ENCODE data around the gene CAVIN3.

Gene CAVIN3, protein sequence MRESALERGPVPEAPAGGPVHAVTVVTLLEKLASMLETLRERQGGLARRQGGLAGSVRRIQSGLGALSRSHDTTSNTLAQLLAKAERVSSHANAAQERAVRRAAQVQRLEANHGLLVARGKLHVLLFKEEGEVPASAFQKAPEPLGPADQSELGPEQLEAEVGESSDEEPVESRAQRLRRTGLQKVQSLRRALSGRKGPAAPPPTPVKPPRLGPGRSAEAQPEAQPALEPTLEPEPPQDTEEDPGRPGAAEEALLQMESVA

DNA sequence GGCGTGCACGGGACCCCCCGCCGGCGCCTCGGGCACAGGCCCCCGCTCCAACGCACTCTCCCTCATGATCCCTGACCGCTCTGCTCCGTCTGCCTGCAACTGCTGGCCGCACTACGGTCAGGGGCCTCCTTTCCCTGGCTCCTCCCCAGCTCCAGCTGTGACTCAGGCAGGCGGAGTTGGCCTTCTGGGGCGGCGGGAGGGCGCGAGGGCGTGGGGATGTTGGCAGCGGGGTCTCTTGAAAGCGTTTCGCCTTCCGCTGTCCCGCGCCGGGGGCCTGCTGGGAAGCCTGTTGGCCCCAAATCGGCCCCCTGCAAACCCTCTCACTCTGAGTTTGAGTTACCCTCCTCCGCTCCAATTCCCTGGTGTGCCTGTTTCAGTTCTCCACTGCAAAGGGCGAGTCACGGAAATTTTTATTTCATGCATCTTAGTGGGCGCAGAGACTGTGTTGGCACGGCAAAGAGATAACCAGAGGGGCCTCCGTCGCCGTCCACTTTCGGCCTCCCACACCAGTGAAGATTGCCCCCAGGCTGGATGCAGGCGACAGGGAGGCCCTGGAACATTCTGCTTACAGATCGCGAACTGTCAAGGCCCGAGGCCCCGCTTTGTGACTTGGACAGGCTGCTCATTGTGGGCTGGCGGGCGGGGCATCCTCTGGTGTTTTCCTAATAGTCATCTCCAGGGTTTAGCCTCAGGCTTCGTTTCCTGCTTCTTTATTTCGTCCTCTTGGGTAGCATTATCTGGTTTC lies at the start of gene CAVIN3:
TSS of gene CAVIN3 (minus strand) at position 91 of the 745 bp plus-strand sequence. CDS start at position 66, 25 bp downstream.
- in situ Hi-C loops (cut with MboI; ENCODE audit: low sequenced_read_pairs, unreplicated experiment) = loop anchor here (25.0 kb wide), 1 partner anchor 308 kb away; the partner anchor contains the start of gene OR56A4
- TF ChIP-seq, protein P1, sequence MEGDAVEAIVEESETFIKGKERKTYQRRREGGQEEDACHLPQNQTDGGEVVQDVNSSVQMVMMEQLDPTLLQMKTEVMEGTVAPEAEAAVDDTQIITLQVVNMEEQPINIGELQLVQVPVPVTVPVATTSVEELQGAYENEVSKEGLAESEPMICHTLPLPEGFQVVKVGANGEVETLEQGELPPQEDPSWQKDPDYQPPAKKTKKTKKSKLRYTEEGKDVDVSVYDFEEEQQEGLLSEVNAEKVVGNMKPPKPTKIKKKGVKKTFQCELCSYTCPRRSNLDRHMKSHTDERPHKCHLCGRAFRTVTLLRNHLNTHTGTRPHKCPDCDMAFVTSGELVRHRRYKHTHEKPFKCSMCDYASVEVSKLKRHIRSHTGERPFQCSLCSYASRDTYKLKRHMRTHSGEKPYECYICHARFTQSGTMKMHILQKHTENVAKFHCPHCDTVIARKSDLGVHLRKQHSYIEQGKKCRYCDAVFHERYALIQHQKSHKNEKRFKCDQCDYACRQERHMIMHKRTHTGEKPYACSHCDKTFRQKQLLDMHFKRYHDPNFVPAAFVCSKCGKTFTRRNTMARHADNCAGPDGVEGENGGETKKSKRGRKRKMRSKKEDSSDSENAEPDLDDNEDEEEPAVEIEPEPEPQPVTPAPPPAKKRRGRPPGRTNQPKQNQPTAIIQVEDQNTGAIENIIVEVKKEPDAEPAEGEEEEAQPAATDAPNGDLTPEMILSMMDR (IDR thresholded peaks at IDR 0.05; ENCODE audit: borderline replicate concordance, control extremely low read depth, extremely low read depth, insufficient read depth, missing control alignments) = no peak
- peak; percentile 65 for DNase-seq (ENCODE audit: low spot score)

DNA sequence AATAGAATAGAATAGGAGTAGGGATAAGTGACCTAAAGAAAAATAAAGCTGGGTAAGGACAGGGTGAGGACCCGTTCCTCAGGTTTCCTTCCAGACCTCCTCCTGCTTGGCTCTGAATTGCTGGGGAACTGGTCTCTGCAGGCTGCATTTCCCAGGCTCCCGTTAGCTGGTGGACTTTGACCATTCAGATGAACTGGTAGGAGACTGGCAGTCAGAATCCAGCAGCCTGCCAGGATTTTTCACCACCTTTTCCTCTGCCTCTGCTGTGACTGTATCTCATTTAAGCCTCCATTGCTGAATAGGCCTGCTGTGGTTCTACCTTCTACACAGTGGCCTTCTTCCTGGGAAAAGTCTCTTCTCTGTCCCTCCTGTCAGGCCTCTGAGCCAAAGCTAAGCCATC lies 45.4 kb upstream of the CAVIN3 start:
- in situ Hi-C loops (cut with MboI; ENCODE audit: low sequenced_read_pairs, unreplicated experiment) = no loop called here
- DNase-seq (ENCODE audit: low spot score) = no peak

DNA sequence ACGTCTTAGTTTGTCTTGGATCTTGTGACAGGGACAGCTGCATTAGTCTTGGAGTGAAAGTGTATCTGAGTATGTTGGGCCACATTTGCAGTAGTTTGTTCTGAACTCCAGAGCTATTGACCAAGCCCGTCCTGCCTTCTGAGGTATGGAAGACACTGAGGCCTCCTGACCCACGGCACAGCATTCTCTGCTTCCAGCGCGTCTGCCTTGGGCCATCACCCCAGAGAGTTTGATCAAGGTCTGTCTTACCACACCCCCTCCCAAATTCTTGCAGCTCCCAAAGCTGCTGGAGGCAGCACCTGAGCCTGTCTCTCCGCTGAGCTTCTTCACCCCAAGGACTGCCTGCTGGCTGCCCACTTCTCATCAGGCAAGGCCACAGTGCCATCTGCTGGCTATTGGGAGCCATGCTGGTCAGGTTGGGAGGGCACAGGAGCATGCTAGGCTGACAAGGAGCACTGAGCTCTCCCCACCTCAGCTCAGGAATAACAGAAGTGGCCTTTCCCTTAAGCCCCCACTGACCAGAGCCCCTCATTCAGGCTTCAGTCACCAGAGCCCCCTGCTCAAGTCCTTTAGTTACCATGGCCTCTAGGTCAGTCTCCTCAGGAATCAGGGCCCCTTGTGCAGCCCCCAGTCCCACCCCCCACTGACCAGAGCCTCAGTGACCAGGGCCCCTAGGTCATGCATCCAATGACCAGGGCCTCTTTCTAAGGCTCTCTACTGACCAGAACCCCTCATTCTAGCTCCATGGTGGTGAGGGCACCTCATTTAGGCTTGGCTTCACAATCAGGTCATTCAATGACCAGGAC lies 42.8 kb upstream of the CAVIN3 start:
- in situ Hi-C loops (cut with MboI; ENCODE audit: low sequenced_read_pairs, unreplicated experiment) = no loop called here
- DNase-seq (ENCODE audit: low spot score) = peak; percentile 77
- TF ChIP-seq, protein P1 (IDR thresholded peaks at IDR 0.05; ENCODE audit: borderline replicate concordance, control extremely low read depth, extremely low read depth, insufficient read depth, missing control alignments) = peak; percentile 97

More for the DNA sequence above, 45.4 kb upstream of the CAVIN3 start:
- TF ChIP-seq, protein P1 (IDR thresholded peaks at IDR 0.05; ENCODE audit: borderline replicate concordance, control extremely low read depth, extremely low read depth, insufficient read depth, missing control alignments) = no peak

DNA sequence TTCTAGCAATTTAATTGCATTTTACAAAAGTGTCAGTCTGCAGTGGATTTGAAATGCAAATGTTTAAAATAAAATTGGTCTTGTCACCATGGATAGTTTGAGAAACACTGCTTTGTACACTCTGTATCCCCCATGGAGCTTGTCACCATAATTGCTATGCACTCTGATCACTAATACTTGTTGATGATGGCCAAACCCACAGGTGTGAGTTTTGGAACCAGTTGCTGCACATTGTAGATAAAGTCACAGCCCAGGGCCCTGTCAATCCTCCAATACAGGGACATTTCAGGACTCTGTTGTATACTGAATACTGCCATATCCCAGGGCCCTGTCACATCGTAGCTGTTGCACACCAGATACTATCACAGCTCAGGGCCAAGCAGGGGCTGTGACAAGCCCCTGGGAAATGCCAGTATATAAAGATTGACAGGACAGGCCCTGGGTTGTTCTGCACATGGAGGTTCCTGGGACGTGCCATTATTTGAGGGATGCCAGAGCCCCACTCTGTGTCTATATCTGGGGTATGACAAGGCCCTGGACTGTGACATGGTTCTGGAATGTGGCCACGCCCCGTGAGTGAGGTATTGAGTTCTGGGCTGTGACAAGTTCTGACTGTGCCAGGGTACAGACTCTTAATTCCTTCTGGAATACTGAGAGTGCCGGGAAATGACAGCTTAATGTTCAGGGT lies 42.0 kb upstream of the CAVIN3 start:
- TF ChIP-seq, protein P1 (IDR thresholded peaks at IDR 0.05; ENCODE audit: borderline replicate concordance, control extremely low read depth, extremely low read depth, insufficient read depth, missing control alignments) = no peak
- in situ Hi-C loops (cut with MboI; ENCODE audit: low sequenced_read_pairs, unreplicated experiment) = no loop called here
- no peak for DNase-seq (ENCODE audit: low spot score)

DNA sequence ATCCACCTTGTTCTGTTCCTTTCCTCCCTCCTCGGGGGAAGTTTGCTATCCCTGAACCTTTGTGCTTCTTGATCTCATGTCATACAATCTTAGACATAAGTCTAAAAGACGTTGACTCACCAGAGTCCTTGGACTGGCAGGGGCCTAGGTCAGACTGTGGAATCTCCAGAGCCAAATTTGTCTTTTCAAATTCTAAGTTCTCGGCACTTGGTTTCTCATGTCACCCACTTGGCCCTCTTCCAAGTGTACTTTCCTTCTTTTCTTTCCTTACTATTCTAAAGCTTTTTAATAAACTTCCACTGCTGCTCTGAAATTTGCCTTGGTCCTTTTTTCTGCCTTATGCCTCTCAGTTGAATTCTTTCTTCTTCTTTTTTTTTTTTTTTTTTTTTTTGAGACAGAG lies 39.9 kb upstream of the CAVIN3 start:
- TF ChIP-seq, protein P1 (IDR thresholded peaks at IDR 0.05; ENCODE audit: borderline replicate concordance, control extremely low read depth, extremely low read depth, insufficient read depth, missing control alignments) = no peak
- in situ Hi-C loops (cut with MboI; ENCODE audit: low sequenced_read_pairs, unreplicated experiment) = no loop called here
- no peak for DNase-seq (ENCODE audit: low spot score)

DNA sequence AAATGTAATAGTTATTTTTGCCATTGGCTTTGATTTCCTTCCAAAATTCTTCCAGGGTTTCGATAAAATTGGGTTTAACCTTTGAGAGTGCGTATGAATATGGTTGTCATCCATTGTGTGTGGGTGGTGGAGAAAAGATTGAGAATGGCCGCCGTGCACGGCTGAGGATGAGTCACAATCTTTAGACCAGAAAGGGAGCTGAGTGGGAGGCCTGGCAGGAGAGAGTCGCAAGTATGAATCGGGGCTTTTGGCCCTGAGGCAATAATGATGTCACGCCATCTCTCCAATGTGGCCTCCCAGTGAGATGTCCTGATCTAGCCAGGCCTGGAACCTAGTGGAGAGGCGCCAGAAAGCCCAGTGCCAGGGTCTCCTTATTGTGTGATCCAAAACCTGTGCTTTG lies 36.9 kb upstream of the CAVIN3 start:
- no peak for DNase-seq (ENCODE audit: low spot score)
- TF ChIP-seq, protein P1 (IDR thresholded peaks at IDR 0.05; ENCODE audit: borderline replicate concordance, control extremely low read depth, extremely low read depth, insufficient read depth, missing control alignments) = no peak
- in situ Hi-C loops (cut with MboI; ENCODE audit: low sequenced_read_pairs, unreplicated experiment) = no loop called here
